K562 (cell line): ENCODE results near the gene CXCR3. TPM values are rescaled to one million over a fixed set of nuclear protein-coding genes. Genes with fewer than 3 reads are reported as not detected.

Source experiments
- ATAC-seq: fragments of 200-7000 bp; cut with Tn5 transposase; 3 replicates; pipeline ENCODE4 v1.9.1; 2020; ENCODE audit warnings: moderate library complexity
- BruUV-seq: library from RNA; stranded (reverse); fragments of 400-500 nt; replicated peaks from 2 replicates; lab custom pipeline; 2021; lab: Mats Ljungman, UMichigan
- CTCF ChIA-PET: fragments of 300-600 bp; formaldehyde crosslinking; extraction: SDS; loops from one replicate; lab custom pipeline; 2021; ENCODE audit warnings: low intra/inter-chr PET ratio; lab: Yijun Ruan, JAX
- POLR2A ChIA-PET: fragments of 300-600, 350-650 bp; sonication (Branson Sonifier 250); formaldehyde crosslinking; extraction: SDS; loops from one replicate; lab custom pipeline; 2021; ENCODE audit warnings: antibody characterized with exemption, inconsistent platforms; lab: Yijun Ruan, JAX
- DNase-seq, 4 experiments: peaks; one replicate each; pipeline versions ENCODE4 v3.0.0 to v3.0.0-alpha.2; 2011 to 2018; ENCODE audit warnings: low spot score in 3 of 4, mixed read lengths in 3 of 4; ENCODE audit errors: extremely low read depth in 1 of 4
- FAIRE-seq: peaks from 2 replicates; lab custom pipeline; 2011; peaks lifted over from hg19 to GRCh38; lab: Jason Lieb, UNC
- H2AFZ ChIP-seq: 2 replicates; pipeline ENCODE4 v1.6.0; 2011; ENCODE audit warnings: low read depth, low read length, control low read depth, inconsistent platforms
- H3K27ac ChIP-seq: fragments of 200-600 bp; 3 replicates; pipeline ENCODE4 v1.8.0; 2011; ENCODE audit warnings: low read depth, mild to moderate bottlenecking, control low read depth, inconsistent platforms, low read length, moderate library complexity, mixed read lengths; ENCODE audit errors: extremely low read depth
- H3K27me3 ChIP-seq, 2 experiments: fragments of 300-600 bp in 1 of 2; 2 replicates in 1 of 2; 3 replicates in 1 of 2; pipeline versions ENCODE4 v1.6.0 to v1.8.0; 2011; ENCODE audit warnings: inconsistent platforms in 2 of 2, low read length in 2 of 2, mild to moderate bottlenecking in 1 of 2, mixed read lengths in 1 of 2, moderate library complexity in 1 of 2; ENCODE audit not compliant: control insufficient read depth in 2 of 2, insufficient read depth in 2 of 2
- H3K36me3 ChIP-seq: fragments of 300-600 bp; 3 replicates; pipeline ENCODE4 v1.8.0; 2011; ENCODE audit warnings: mild to moderate bottlenecking, low read length, inconsistent platforms; ENCODE audit not compliant: control insufficient read depth, insufficient read depth
- H3K4me1 ChIP-seq, 2 experiments: fragments of 200-600 bp in 1 of 2; replicated peaks in 1 of 2; 2 replicates in 1 of 2; 3 replicates in 1 of 2; pipeline versions ENCODE4 v1.5.1 to v1.8.0; 2011; ENCODE audit warnings: inconsistent platforms in 2 of 2, low read length in 2 of 2, mild to moderate bottlenecking in 1 of 2, mixed read lengths in 1 of 2, moderate library complexity in 1 of 2; ENCODE audit not compliant: control insufficient read depth in 2 of 2, insufficient read depth in 2 of 2
- H3K4me2 ChIP-seq: 2 replicates; pipeline ENCODE4 v1.6.1; 2011; ENCODE audit warnings: low read length, control low read depth, inconsistent platforms, mixed read lengths; ENCODE audit not compliant: insufficient read depth
- H3K4me3 ChIP-seq: fragments of 200-600 bp; sonication (generic), shearing (Covaris generic); 2 replicates; pipeline ENCODE4 v1.5.1; 2016; ENCODE audit warnings: control low read depth, inconsistent platforms
- H3K79me2 ChIP-seq: fragments of 200-600 bp; 3 replicates; pipeline ENCODE4 v1.8.0; 2011; ENCODE audit warnings: low read length, inconsistent platforms; ENCODE audit not compliant: control insufficient read depth, insufficient read depth
- H3K9ac ChIP-seq, 2 experiments: 2 replicates each; pipeline versions ENCODE4 v1.6.0 to v1.6.1; 2011; ENCODE audit warnings: low read depth in 2 of 2, low read length in 2 of 2, control low read depth in 1 of 2, inconsistent platforms in 1 of 2, mild to moderate bottlenecking in 1 of 2, mixed read lengths in 1 of 2; ENCODE audit not compliant: insufficient read depth in 1 of 2
- H3K9me1 ChIP-seq: one replicate; pipeline ENCODE4 v1.6.0; 2011; ENCODE audit warnings: inconsistent platforms, mild to moderate bottlenecking, low read length, moderate library complexity; ENCODE audit not compliant: control insufficient read depth, insufficient read depth
- H3K9me3 ChIP-seq: replicated peaks from 2 replicates; pipeline ENCODE4 v1.5.1; 2011; ENCODE audit warnings: low read depth, low read length, inconsistent platforms; ENCODE audit not compliant: control insufficient read depth, insufficient read depth
- H4K20me1 ChIP-seq: replicated peaks from 2 replicates; pipeline ENCODE4 v1.6.1; 2011; ENCODE audit warnings: low read length, inconsistent platforms, mixed read lengths; ENCODE audit not compliant: control insufficient read depth, insufficient read depth
- BRF1 ChIP-seq: IDR thresholded peaks from 3 replicates; pipeline ENCODE4 v1.6.1; 2011; ENCODE audit warnings: borderline replicate concordance, mild to moderate bottlenecking; ENCODE audit not compliant: insufficient read length; ENCODE audit errors: extremely low read depth
- CREB5 ChIP-seq: fragments of 250-450 bp; sonication (Bioruptor Pico); IDR thresholded peaks from 2 replicates; pipeline ENCODE4 v1.5.0; 2020; ENCODE audit warnings: mild to moderate bottlenecking
- E2F6 ChIP-seq, 2 experiments: IDR thresholded peaks; 2 replicates each; pipeline ENCODE4 v1.6.1; 2011; ENCODE audit warnings: borderline replicate concordance in 1 of 2, control low read depth in 1 of 2, low read depth in 1 of 2, low read length in 1 of 2, mild to moderate bottlenecking in 1 of 2, mixed read lengths in 1 of 2, moderate library complexity in 1 of 2; ENCODE audit not compliant: insufficient read depth in 1 of 2, insufficient read length in 1 of 2, poor library complexity in 1 of 2, severe bottlenecking in 1 of 2; ENCODE audit errors: extremely low read depth in 1 of 2
- MYNN ChIP-seq, 2 experiments: sonication (generic); formaldehyde crosslinking in 1 of 2; IDR thresholded peaks; 2 replicates each; pipeline versions ENCODE4 v1.5.0 to v1.6.1; 2016 to 2020; ENCODE audit warnings: antibody characterized with exemption in 1 of 2, missing genetic modification reagents in 1 of 2
- NFE2L1 ChIP-seq: fragments of 450-650 bp; IDR thresholded peaks from 2 replicates; pipeline ENCODE4 v1.6.1; 2016; ENCODE audit warnings: missing genetic modification characterization, low read depth, mild to moderate bottlenecking, missing compliant biosample characterization, moderate library complexity, borderline replicate concordance
- POLR2B ChIP-seq: fragments of 450-650 bp; IDR thresholded peaks from 2 replicates; pipeline ENCODE4 v1.6.1; 2018; ENCODE audit warnings: low read depth; ENCODE audit not compliant: partially characterized antibody
- POLR3G ChIP-seq: IDR thresholded peaks from 2 replicates; pipeline ENCODE4 v1.6.1; 2011; ENCODE audit not compliant: insufficient read length, insufficient replicate concordance; ENCODE audit errors: extremely low read depth
- TEAD1 ChIP-seq, 2 experiments: fragments of 450-650 bp in 1 of 2; sonication (generic) in 1 of 2; formaldehyde crosslinking; IDR thresholded peaks; 2 replicates each; pipeline versions ENCODE4 v1.4.0 to v1.8.0; 2020 to 2022; ENCODE audit warnings: mild to moderate bottlenecking in 2 of 2, missing genetic modification reagents in 1 of 2
- THRB ChIP-seq: fragments of 450-650 bp; formaldehyde crosslinking; conservative IDR thresholded peaks from 2 replicates; pipeline ENCODE4 v1.4.0; 2022; ENCODE audit warnings: mild to moderate bottlenecking, missing genetic modification characterization
- ZBTB5 ChIP-seq: fragments of 450-650 bp; IDR thresholded peaks from 2 replicates; pipeline ENCODE4 v1.6.1; 2017; ENCODE audit warnings: antibody characterized with exemption
- ZNF3 ChIP-seq: fragments of 250-450 bp; sonication (Bioruptor Pico); IDR thresholded peaks from 2 replicates; pipeline ENCODE4 v1.5.0; 2021; ENCODE audit warnings: mild to moderate bottlenecking, moderate library complexity
- ZNF449 ChIP-seq: fragments of 250-450 bp; sonication (Bioruptor Pico); IDR thresholded peaks from 2 replicates; pipeline ENCODE4 v1.8.0; 2022; ENCODE audit warnings: moderate library complexity, mild to moderate bottlenecking, inconsistent platforms
- WGBS: fragments of 100-300 bp; shearing (Covaris generic); methylation state at CpG from one replicate; pipeline ENCODE4 v1.1.6; 2016; ENCODE audit warnings: low coverage, mixed read lengths; ENCODE audit not compliant: insufficient coverage; ENCODE audit errors: missing lambda C conversion rate; 5-methylcytosine and 5-hydroxymethylcytosine counted together
- in situ Hi-C: fragments of 300-500 bp; cut with MboI; formaldehyde crosslinking; loops from 4 replicates; pipeline ENCODE4 v1.15.0; 2018; ENCODE audit warnings: inconsistent platforms, mixed read lengths
- intact Hi-C: fragments of 100-400 bp; cut with micrococcal nuclease; formaldehyde crosslinking; loops from 2 replicates; pipeline ENCODE4 v1.14.2; 2022
- polyA plus RNA-seq, 8 experiments: library from polyadenylated mRNA; depleted of rRNA in 4 of 8; stranded (reverse) in 5 of 8; unstranded in 3 of 8; fragments of >200 nt; fragmentation: Nextera tagmentation in 2 of 8; fragmentation: Illumina TruSeq in 1 of 8; extraction: Ambion mirVana in 2 of 8; extraction: Trizol in 1 of 8; gene quantifications; 2 replicates each; pipeline versions ENCODE4 v1.2.1 to v1.2.3, GENCODE V29; 2011 to 2014; ENCODE audit warnings: inconsistent platforms in 1 of 8, missing spikeins in 1 of 8
- total RNA-seq, 7 experiments: library from RNA; depleted of rRNA in 6 of 7; stranded (reverse); fragments of >200 nt in 6 of 7; fragmentation: Illumina TruSeq in 2 of 7; extraction: Trizol in 2 of 7; gene quantifications; 2 replicates each; pipeline versions ENCODE4 v1.2.1 to v1.2.3, GENCODE V29; 2011 to 2021; ENCODE audit warnings: low replicate concordance in 1 of 7

The CXCR3 gene
- total and polyA plus RNA-seq, 9 of the 15 experiments (the other 6 are each of a cell fraction or from before 2014, with no cell fraction given) = not detected

- TF ChIP-seq ZNF449 (no peak), ZNF3 (no peak), POLR3G (no peak), NFE2L1 (tag) (no peak), E2F6 (IDR thresholded peaks at IDR 0.05; ENCODE audit: borderline replicate concordance in 1 of 2, extremely low read depth in 1 of 2, insufficient read depth in 1 of 2, insufficient read length in 1 of 2, low read depth in 1 of 2, low read length in 1 of 2, poor library complexity in 1 of 2, severe bottlenecking in 1 of 2) (no peak)
Observed at GRCh38 chrX:71586929-71587328, 31.4 kb downstream of the CXCR3 start (continued).

GRCh38 chrX:71581210-71581609 is 37.1 kb downstream of the CXCR3 start:
- Histone ChIP-seq H3K4me2 (no peak overlapping the region), H3K36me3 (peaks cover 15% of the 10 kb centered on the region; the same call in 1 of the 3 replicates), H3K9me1 (no peaks in the 10 kb centered on the region), H3K27ac (no peak overlapping the region), H3K4me3 (no peak overlapping the region), H3K9me3 (no peaks in the 10 kb centered on the region), H2AFZ (no peak overlapping the region), H3K9ac (no peak overlapping the region), H4K20me1 (no peaks in the 10 kb centered on the region), H3K27me3 (no peaks in the 10 kb centered on the region), H3K4me1 (peaks cover 0 to 17% of the 10 kb centered on the region in 2 experiments; a peak in 2 of 5 replicates), H3K79me2 (no peaks in the 10 kb centered on the region)
- no peak for FAIRE-seq
- no peak for DNase-seq
- ChIA-PET CTCF (no interaction called here), POLR2A (interaction anchor here (0.9 kb wide), 1 partner anchor 17 kb away, joined by 3 read pairs; no protein-coding TSS in a partner anchor)
- in situ Hi-C loops = no loop called here
- no peak for ATAC-seq
- intact Hi-C loops = no loop called here
- 84% methylated on average over 4 of the region's 5 CpGs for WGBS
- no TSS peak for BruUV-seq
- TF ChIP-seq BRF1 (no peak), ZBTB5 (no peak), TEAD1 (CRISPR knock-in tag; IDR thresholded peaks at IDR 0.05) (no peak), POLR2B (no peak), CREB5 (CRISPR knock-in tag) (no peak), THRB (CRISPR knock-in tag) (no peak), MYNN (IDR thresholded peaks at IDR 0.05) (no peak), MYNN (CRISPR knock-in tag; IDR thresholded peaks at IDR 0.05) (no peak)
